Measurements from ENCODE around the gene ACOXL.

- TF ChIP-seq, protein P1, sequence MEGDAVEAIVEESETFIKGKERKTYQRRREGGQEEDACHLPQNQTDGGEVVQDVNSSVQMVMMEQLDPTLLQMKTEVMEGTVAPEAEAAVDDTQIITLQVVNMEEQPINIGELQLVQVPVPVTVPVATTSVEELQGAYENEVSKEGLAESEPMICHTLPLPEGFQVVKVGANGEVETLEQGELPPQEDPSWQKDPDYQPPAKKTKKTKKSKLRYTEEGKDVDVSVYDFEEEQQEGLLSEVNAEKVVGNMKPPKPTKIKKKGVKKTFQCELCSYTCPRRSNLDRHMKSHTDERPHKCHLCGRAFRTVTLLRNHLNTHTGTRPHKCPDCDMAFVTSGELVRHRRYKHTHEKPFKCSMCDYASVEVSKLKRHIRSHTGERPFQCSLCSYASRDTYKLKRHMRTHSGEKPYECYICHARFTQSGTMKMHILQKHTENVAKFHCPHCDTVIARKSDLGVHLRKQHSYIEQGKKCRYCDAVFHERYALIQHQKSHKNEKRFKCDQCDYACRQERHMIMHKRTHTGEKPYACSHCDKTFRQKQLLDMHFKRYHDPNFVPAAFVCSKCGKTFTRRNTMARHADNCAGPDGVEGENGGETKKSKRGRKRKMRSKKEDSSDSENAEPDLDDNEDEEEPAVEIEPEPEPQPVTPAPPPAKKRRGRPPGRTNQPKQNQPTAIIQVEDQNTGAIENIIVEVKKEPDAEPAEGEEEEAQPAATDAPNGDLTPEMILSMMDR (IDR thresholded peaks at IDR 0.05), result no peak
- TF ChIP-seq EP300 (IDR thresholded peaks at IDR 0.05) (no peak), POLR2A (IDR thresholded peaks at IDR 0.05) (no peak)
These were observed 394.2 kb downstream of the ACOXL start for GRCh38 chr2:111126581-111126980.

Data from ovary (tissue), 3 donors.